Mucosa of descending colon (tissue), 3 donors: Measurements from ENCODE around the gene ACBD6. TPM values are rescaled to one million over a fixed set of nuclear protein-coding genes. Genes with fewer than 3 reads are reported as not detected.

Experiments used
- ATAC-seq: fragments of 200-7000 bp; cut with Tn5 transposase; one replicate; pipeline ENCODE4 v1.9.1; 2020; ENCODE audit warnings: mild to moderate bottlenecking, moderate library complexity
- DNase-seq, 3 donors: peaks; one replicate each; pipeline ENCODE4 v3.0.0-alpha.2; 2020
- H3K36me3 ChIP-seq: fragments of 200-600 bp; one replicate; pipeline ENCODE4 v1.8.0; 2021; ENCODE audit warnings: low read depth, mild to moderate bottlenecking
- H3K4me1 ChIP-seq: fragments of 200-600 bp; one replicate; pipeline ENCODE4 v1.8.0; 2021; ENCODE audit warnings: low read depth, mild to moderate bottlenecking
- H3K4me3 ChIP-seq: fragments of 200-600 bp; one replicate; pipeline ENCODE4 v1.8.0; 2021; ENCODE audit warnings: mild to moderate bottlenecking
- H3K9me3 ChIP-seq: fragments of 200-600 bp; one replicate; pipeline ENCODE4 v1.8.0; 2021; ENCODE audit warnings: mild to moderate bottlenecking
- CTCF ChIP-seq: fragments of 200-600 bp; IDR thresholded peaks from one replicate; pipeline ENCODE4 v1.8.0; 2022; ENCODE audit warnings: antibody characterized with exemption, mild to moderate bottlenecking
- intact Hi-C, 2 donors: fragments of 100-400 bp; cut with DNase I in 1 of 2; cut with micrococcal nuclease in 1 of 2; formaldehyde crosslinking; loops; one replicate each; pipeline versions ENCODE4 v1.11.0 to v1.11.1; 2022; cut with DNase I, micrococcal nuclease
- total RNA-seq, 3 donors: library from RNA; stranded (reverse); fragmentation: NEBNext Ultra II Directional in 2 of 3; extraction: Animal tissue kit (Norgen Biotek cat#: 25700) in 2 of 3; gene quantifications; one replicate each; pipeline versions ENCODE4 v1.2.1 to v1.2.4, GENCODE V29; 2021 to 2023
- donor health status: DM: no; HTN: no; CAD: no; lungs with moderate emphysema.
- donor health status: DM: no; HTN: no; CAD: no.
- donor health status: DM: no; HTN: yes; CAD: no.

The ACBD6 gene
- total RNA-seq, 3 donors from 2014 or later, result 23.3 to 32.8 (median 25.0) TPM

DNA sequence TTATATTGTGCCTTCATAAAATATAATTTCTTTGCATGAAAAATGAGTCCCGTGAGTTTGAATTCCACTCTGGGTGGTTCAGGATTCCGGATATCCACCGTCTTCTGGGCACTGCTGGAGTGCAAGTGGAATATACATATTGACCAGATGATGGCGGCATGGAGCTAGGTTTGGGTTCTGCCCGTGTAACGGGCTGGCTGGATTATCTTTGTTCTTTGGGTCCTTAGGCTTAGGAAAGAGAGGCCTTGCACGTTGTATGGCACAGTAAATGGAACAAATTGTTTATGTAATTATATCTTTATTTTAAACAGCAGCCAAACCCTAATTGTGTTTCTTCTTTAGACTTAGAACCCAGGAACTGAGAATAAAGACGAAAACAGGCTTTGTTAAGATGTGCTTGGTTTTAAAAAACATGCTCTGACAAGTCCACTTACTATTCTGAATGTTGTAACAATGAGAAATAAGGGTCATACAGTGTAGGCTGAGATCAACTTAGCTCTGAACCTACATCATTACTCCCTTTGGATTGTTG, 13.5 kb upstream of the ACBD6 start:
- no peak overlapping the region for H3K4me3 ChIP-seq
- peak; percentile 70 for TF ChIP-seq CTCF
- no peaks in the 10 kb centered on the region for H3K36me3 ChIP-seq
- no peaks in the 10 kb centered on the region for H3K9me3 ChIP-seq
- ATAC-seq (peak; percentile 94), DNase-seq (peak in 2 of 3 donors; percentile 42 to 70)
- intact Hi-C loops, result loop anchor here in 1 of 2 donors (5.0 kb wide), 1 partner anchor 346 kb away; no protein-coding TSS in a partner anchor
- no peaks in the 10 kb centered on the region for H3K4me1 ChIP-seq

GRCh38 chr1:180515364-180515763, 13.0 kb upstream of the ACBD6 start:
- H3K4me3 ChIP-seq, result no peak overlapping the region
- TF ChIP-seq CTCF, result no peak
- intact Hi-C loops, result loop anchor here in 1 of 2 donors (5.0 kb wide), 1 partner anchor 347 kb away; no protein-coding TSS in a partner anchor
- DNase-seq (no peak), ATAC-seq (no peak)
- no peaks in the 10 kb centered on the region for H3K36me3 ChIP-seq
- H3K9me3 ChIP-seq, result no peaks in the 10 kb centered on the region
- no peaks in the 10 kb centered on the region for H3K4me1 ChIP-seq

DNA sequence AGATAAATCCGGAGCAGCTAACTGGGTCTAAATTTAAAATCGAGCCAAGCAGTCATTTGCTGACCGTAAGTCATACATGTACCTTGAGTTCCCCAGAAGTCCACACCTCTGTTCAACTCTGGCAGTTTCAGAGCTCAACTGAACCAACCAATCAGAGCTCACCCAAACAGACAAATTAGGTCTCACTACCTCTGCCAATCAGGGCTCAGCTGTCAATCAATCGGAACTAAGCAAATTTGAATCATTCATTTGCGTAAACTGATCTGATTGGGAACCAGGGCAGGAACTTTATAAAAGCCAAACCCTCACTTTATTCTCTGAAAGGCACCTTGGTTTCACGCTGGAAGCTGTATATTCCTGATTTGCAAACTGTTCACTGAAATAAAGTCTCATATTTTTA, 11.2 kb upstream of the ACBD6 start:
- no peak overlapping the region for H3K4me3 ChIP-seq
- H3K9me3 ChIP-seq, result no peaks in the 10 kb centered on the region
- no peaks in the 10 kb centered on the region for H3K36me3 ChIP-seq
- H3K4me1 ChIP-seq, result no peaks in the 10 kb centered on the region
- intact Hi-C loops, result no loop called here
- TF ChIP-seq CTCF, result no peak
- DNase-seq (no peak), ATAC-seq (no peak)

GRCh38 chr1:180510882-180511281, 8.5 kb upstream of the ACBD6 start:
- DNase-seq, result no peak
- H3K4me1 ChIP-seq, result no peaks in the 10 kb centered on the region
- H3K9me3 ChIP-seq, result no peaks in the 10 kb centered on the region
- H3K4me3 ChIP-seq, result no peak overlapping the region
- intact Hi-C loops, result no loop called here
- TF ChIP-seq CTCF, result no peak
- H3K36me3 ChIP-seq, result no peaks in the 10 kb centered on the region
- ATAC-seq, result no peak

- H3K4me3 ChIP-seq, result no peak overlapping the region
- intact Hi-C loops, result no loop called here
- no peaks in the 10 kb centered on the region for H3K9me3 ChIP-seq
- no peak for DNase-seq
- H3K4me1 ChIP-seq, result no peaks in the 10 kb centered on the region
- no peak for ATAC-seq
- no peak for TF ChIP-seq CTCF
- no peaks in the 10 kb centered on the region for H3K36me3 ChIP-seq
Observed at GRCh38 chr1:180508725-180509097, 6.3 kb upstream of the ACBD6 start.
